Esophagus squamous epithelium (tissue), 4 donors: Measurements from ENCODE around the gene UNC93B1.
"Not testable (repeated sequence)": the region's sequence is repeated elsewhere in the genome, so short reads cannot be mapped to it uniquely, and the experiment has no call there.

Source experiments
- POLR2A ChIP-seq, 4 donors: fragments of 450-650 bp; IDR thresholded peaks; one replicate each; pipeline ENCODE4 v1.6.1; 2017; ENCODE audit warnings: antibody characterized with exemption in 4 of 4, mild to moderate bottlenecking in 4 of 4, moderate library complexity in 3 of 4
- TF ChIP-seq, protein P1 (sequence below), 6 experiments: fragments of 450-650 bp in 4 of 6; fragments of 200-600 bp in 2 of 6; sonication (generic) in 2 of 6; IDR thresholded peaks; one replicate each; pipeline ENCODE4 v1.5.1; 2016 to 2019; ENCODE audit warnings: antibody characterized with exemption in 6 of 6, mild to moderate bottlenecking in 4 of 6, moderate library complexity in 4 of 6

DNA sequence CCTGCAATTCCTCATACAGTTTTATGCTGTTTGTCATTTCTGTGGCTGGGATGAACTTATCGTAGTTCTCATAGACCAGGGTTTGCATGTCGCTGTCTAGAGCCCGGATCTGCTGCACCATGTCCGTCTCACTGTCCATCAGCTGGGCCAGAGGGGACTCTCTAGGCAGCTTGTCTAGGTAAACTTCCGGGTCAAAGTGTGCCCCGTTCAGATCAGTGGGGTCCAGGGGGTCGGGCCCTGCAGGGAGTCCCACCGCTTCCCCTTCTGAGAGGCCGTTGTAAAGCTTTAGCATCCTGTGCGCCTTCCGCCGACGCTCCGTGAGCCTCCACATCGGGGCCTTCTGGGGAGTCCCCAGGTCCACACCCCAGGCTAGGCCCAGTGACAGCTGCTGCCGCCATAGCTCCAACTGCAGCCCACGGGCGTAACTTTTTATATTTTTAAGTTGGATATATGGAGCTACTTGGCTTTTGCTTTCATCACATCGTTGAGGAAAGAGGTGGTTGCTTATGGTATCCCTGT, 38.0 kb downstream of the UNC93B1 start:
- TF ChIP-seq, protein P1, sequence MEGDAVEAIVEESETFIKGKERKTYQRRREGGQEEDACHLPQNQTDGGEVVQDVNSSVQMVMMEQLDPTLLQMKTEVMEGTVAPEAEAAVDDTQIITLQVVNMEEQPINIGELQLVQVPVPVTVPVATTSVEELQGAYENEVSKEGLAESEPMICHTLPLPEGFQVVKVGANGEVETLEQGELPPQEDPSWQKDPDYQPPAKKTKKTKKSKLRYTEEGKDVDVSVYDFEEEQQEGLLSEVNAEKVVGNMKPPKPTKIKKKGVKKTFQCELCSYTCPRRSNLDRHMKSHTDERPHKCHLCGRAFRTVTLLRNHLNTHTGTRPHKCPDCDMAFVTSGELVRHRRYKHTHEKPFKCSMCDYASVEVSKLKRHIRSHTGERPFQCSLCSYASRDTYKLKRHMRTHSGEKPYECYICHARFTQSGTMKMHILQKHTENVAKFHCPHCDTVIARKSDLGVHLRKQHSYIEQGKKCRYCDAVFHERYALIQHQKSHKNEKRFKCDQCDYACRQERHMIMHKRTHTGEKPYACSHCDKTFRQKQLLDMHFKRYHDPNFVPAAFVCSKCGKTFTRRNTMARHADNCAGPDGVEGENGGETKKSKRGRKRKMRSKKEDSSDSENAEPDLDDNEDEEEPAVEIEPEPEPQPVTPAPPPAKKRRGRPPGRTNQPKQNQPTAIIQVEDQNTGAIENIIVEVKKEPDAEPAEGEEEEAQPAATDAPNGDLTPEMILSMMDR (IDR thresholded peaks at IDR 0.05), result not testable (repeated sequence)
- TF ChIP-seq POLR2A (IDR thresholded peaks at IDR 0.05), result not testable (repeated sequence)
